ENCODE measurements around the gene C5orf15. TPM values are rescaled to one million over a fixed set of nuclear protein-coding genes. Genes with fewer than 3 reads are reported as not detected.
A peak's percentile ranks its signal among the peaks of the same experiment; 100 is the strongest.
"Not testable (repeated sequence)": the region's sequence is repeated elsewhere in the genome, so short reads cannot be mapped to it uniquely, and the experiment has no call there.

Gene C5orf15
- polyA plus RNA-seq, 4 donors, result 110 to 164 (median 136) TPM

DNA sequence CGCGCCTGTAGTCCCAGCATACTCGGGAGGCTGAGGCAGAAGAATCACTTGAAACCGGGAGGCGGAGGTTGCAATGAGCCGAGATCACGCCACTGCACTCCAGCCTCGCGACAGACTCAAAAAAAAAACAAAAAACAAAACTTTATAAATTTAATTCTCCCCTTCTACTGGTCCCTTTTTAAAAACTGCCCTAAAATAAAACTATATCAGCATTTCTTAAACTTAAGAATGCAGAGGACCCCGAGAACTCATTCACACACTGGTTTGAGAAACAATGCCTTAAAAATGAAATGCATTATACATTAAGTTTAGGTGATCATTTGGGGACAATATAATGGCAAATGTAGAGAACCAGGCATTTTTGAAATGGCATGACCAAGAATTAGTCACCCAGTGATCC is 2.3 kb downstream of the C5orf15 start:
- DNase-seq (ENCODE audit: low read depth in 4 of 4, low spot score in 3 of 4), result no peak

DNA sequence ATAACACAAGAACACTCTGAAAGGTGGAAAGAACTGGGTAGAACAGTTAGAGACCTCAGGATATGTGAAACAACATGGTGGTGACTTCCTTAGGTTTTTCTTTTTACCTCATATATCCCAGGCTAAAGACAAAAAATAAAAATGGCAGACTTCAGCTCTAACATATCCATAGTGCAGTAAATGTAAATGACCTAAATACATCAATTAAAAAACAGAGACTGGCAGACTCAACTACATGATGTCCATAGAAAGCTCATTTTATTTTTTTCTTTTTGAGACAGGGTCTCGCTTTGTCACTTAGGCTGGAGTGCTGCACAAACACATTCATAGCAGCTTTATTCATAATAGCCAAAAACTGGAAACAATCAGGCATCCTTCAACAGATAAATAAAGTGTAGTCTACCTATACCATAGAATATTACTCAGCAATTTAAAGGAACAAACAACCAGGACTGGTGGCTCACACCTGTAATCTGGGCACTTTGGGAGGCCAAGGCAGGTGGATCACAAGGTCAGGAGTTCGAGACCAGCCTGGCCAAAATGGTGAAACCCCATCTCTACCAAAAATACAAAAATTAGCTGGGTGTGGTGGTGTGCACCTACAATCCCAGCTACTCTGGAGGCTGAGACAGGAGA is 4.8 kb downstream of the C5orf15 start:
- DNase-seq (ENCODE audit: low read depth in 4 of 4, low spot score in 3 of 4), result no peak

DNA sequence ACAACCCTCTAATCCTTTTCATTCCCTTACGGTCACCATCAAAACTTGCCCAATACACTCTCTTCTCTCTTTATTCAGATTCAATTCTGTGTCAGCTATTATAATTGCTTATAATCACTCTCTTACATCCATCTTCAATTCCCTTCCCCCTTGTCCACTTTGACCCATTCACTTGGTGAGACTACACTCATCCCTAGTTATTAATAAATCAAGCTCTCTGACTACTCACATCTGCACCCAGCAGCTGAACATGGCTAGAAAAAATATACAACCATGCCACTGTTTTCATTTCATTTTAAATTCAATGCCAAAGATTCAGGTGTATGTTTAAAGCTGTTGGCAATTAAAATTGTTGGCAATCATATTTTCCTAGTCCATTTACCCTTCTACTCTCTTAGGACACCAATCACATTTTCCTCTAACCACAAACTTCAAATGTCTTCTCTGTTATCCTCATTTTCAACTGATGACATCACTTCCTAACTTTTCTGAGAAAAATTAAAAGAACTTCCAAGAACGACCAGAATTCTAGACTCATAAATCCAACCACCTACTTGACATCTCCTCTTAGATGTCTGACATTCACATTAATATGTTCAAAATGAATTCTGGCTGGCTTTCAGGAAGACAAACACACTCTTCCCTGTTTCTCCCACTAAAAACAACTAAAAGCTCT is 5.5 kb downstream of the C5orf15 start:
- DNase-seq (ENCODE audit: low read depth in 4 of 4, low spot score in 3 of 4), result no peak

DNA sequence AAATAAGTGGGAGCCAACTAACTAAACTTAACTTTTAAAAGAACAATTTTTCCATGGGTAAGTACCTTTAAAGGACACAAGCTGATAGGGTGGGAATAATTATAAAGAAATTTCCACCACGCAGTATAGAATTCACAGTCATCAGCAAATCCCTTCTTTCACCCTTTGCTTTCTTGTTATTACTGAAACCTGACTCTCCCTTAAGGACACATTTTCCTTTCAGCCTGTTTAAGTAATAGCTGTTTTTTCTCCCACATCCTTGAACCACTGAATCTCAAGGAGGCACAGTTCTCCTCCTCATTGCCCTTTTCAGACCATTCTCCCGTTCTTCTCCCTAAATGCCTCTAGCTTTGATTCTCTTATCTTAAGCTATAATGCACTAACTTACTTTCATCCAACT is 6.3 kb downstream of the C5orf15 start:
- no peak for DNase-seq (ENCODE audit: low read depth in 4 of 4, low spot score in 3 of 4)

DNA sequence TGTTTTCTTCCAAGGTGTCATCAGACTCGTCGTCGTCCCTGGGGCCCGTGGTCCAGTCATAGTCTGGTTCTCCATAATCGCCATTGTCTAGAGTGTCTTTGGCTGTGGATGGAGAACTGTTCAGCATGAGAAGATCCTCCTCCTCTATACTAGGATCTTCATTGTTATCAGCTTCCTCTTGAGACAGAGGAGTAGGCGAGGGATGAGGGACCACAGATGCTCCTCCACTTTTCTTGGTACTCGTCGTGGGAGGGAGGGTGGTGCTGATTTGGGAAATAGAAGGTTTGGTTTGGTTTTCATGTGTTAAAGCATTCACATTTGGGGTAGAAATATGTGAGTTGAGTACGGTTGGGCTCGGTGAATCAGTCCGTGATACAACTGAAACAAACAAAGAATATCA is 8.8 kb downstream of the C5orf15 start:
- no peak for DNase-seq (ENCODE audit: low read depth in 4 of 4, low spot score in 3 of 4)

DNA sequence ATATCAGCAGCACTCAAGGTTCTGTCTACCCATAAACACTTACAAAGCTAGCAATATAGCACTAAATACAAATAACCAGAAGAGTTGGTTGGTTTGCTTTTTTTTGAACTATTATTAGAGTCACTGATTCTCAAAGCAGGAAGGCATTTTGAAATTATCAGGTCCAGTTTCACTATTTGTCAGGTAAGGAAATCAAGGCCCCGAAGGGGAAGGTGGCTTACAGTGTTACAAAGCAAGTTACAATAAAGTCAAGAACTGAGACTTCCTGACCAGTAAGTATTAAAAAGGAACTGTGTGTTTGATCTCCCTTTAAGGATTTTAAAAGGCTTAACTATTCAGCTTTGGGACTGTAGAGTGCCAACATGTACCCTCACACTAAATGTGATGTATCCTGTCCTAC is 10.8 kb downstream of the C5orf15 start:
- no peak for DNase-seq (ENCODE audit: low read depth in 4 of 4, low spot score in 3 of 4)

DNA sequence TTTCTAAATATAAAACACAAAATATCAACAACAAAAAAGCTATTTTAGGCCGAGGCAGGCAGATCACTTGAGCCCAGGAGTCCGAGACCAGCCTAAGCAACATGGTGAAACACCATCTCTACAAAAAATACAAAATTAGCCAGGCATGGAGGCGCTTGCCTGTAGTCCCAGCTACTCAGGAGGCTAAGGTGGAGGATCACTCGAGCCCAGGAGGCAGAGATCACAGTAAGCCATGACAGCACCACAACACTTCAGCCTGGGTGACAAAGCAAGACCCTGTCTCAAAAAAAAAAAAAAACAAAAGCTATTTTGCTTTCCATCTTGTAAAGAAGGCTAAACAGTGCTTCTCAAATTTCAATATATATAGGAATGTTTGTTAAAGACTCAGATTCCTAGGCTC is 11.3 kb downstream of the C5orf15 start:
- no peak for DNase-seq (ENCODE audit: low read depth in 4 of 4, low spot score in 3 of 4)

DNA sequence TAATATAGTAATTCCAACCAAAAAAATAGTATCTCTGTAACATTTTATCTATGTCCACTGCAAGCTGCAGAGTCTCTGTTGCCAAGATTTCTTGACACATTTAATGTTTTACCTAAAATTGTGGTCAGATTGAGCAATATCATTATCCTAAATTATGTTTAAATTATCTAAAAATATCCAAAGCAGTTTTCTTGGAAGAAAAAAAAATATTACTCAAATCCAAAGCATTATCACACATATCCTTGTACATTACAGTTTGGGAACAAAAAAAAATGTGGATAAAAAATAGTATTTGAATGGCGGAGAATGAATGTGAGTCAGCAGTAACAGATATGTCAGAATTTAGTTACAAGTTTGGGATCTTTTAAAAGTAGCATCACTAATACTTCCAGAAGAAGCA is 12.2 kb downstream of the C5orf15 start:
- DNase-seq (ENCODE audit: low read depth in 4 of 4, low spot score in 3 of 4), result not testable (repeated sequence)

DNA sequence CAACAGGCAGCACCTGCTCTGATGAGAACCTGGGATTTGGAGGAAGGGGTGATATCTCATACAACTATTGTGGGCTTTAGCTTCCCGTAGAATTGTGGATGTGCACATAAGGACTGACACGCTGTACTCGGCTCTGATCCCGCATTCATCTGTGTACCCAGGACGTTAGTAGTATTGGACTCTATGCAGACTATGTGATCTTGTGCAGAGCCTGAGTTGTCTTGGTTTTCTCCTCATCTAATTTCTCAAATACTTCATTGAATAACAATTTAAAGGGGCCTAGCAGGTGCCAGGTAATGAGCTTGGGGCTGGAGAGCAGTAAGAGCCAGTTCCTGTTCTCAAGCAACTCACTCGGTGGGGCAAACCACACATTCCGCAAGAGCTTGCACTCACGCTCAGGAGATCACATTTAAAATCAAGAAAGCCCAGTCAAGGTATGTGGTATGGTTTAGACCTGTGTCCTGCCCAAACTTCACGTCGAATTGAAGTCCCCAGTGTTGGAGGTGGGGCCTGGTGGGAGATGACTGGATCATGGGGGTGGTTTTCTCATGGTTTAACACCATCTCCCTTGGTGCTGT is 14.8 kb downstream of the C5orf15 start:
- no peak for DNase-seq (ENCODE audit: low read depth in 4 of 4, low spot score in 3 of 4)

DNA sequence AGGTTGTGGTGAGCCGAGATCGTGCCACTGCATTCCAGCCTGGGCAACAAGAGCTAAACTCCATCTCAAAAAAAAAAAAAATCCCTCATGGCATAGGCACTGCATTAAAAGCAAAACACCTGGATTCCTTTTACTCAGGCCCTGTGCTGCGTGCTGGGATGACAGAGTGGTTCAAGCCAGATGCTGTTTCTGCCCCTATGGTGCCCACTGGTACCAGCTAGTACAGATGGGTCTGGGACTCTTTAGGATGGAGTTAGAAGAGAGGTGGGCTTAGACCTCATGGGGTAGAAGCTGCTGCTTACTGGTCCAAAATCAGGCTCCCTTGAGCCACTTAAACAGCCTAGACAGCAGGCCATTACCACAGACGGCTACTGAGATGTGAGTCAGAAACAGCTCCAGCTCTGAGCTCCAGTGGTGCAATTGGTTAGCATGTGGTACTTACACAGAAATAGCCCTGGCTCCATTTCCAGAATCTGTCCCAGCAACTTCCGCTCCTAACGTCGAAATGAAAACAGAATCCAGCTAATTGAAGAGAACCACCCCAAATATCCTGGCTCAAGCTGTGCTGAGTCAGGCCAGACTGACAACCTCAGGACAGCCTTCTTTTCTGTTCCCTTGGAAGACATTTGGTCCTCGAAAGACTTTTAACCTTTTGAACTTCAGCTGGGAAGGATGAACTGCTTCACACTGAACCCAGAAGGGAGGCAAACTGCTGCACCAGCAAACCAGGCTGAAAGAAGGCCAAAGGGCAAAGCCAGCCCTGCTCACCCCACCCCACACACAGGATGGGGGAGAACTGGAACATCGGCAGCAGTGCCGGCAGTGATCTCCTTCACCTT is 15.5 kb downstream of the C5orf15 start:
- no peak for DNase-seq (ENCODE audit: low read depth in 4 of 4, low spot score in 3 of 4)

DNA sequence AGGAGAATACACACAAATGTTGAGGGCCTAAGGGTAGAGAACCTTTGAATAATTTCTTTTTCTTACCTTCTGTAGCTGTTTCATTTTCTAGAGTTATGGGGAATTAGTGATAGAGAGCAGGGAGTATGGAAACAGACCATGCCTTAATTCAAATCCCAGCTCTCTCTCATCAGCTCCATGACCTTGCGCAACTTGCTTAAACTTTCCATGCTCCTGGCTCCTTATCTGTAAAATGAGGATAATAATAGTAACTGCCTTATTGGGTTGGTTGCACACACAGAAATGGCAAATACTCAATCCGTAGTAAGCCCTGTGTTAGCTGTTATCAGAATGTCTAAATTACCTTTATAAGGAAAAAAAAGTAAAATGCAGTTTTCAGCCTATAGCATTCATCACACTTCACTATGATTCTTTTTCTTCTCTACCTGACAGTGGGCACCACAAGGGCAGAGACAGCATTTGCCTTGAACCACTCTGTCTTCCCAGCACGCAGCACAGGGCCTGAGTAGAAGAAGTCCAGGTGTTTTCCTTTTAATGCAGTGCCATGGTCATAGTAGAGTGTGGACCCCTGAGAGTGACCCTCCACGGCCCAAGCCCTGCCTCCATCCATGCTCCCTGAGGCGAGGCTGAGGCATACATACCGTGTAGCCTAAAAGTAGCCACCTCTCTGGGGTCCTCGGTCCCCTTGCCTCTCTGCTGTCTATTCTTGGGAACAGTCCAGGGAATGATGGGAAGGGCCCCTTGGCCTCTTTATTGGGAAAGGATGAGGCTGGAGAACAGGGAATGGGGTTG is 17.4 kb downstream of the C5orf15 start:
- no peak for DNase-seq (ENCODE audit: low read depth in 4 of 4, low spot score in 3 of 4)

DNA sequence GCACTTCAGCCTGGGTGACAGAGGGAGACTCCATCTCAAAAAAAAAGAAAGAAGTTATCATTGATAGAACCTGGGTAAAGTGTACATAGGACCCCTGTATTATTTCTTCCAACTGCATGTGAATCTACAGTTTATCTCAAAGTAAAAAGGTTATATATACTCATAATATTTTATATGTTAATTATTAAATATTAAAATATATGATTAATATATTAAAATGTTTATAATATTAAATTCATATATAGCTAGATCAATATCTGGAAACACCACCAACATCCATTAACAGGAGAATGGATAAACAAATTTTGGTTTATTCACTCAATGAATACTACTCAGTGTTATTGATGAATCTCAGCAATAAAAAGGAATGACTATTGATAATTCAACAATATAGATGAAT is 19.7 kb downstream of the C5orf15 start:
- DNase-seq (ENCODE audit: low read depth in 4 of 4, low spot score in 3 of 4), result no peak

DNA sequence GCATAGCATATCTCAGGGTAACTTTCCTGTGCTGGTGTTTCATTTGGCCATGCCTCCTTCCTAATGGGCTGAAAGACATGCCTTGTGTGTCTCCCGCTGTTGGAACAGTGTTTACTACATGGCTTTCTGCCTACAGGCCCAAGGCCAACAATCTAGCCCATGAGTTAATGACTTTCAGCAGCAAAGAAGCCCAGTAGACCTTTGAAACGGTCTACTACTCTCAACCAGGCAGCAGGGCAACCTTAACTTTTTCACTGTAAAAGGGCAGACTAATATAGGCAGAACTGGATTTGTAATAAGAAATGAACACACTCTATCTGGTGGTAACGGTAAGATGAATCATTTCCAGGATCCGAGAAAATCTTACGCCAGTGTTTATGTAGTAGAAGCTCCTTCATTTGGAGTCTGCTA is 21.0 kb downstream of the C5orf15 start:
- no peak for DNase-seq (ENCODE audit: low read depth in 4 of 4, low spot score in 3 of 4)

DNA sequence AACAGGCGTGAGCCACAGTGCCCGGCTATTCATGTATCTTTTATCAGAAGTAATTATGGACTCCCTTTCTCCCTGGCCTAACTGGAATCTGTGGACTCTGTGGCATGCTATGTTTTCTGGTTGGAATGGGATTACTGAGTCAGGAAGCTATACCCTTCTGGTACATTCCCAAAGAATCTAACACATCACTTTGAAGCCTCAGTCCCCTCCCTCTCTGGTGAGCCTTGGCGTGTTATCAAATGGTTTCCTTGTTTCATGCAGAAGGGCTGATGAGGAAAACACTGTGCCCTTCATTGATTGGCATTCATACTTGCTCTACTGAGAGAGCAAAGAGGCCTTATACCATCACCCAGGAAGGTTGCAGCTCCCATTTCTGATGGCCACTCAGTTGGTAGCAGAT is 22.9 kb downstream of the C5orf15 start:
- DNase-seq (ENCODE audit: low read depth in 4 of 4, low spot score in 3 of 4), result no peak

DNA sequence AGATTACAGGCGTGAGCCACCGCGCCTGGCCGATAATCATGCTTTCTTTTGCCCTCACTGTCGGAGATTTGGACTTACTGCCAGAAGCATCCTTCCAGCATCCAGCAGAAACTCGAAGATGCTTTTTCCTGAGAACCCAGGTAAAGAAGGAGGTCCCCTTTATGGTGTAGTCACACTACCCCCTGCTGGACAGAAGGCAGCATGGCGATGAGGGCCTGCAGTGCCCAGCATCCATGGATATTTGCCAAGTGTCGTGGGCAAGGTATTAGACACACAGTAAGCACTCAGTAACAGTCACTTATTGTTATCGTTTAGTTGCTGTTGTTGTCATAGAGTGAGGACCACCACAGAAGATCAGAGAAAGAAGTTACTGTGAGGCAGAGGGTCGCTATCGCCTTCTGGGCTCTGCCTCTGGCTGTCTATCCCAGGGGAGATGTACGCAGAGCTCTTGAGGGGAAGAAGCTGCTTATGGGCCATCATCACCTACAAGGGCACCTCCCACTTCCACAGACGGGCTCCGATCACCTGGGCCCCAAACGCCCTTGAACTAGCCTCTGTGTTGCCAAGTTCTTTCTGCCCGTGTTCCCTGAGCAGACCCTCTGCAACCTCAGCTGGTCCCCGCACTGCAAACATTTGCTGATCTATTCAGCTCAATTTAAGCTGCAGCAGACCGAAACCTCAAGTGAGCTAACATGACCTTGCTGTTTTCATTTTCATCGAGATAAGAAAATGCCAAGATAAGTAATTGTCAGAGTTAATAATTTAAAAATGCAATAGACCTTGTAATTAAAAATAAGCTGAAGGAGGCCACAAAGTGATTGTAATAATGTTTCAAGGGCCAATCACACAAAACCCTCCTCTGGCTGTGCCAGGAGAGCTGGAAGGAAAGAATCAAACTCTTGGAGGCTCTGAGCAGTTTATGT is 23.9 kb downstream of the C5orf15 start:
- peak in 1 of 4 donors; percentile 63 for DNase-seq (ENCODE audit: low read depth in 4 of 4, low spot score in 3 of 4)

DNA sequence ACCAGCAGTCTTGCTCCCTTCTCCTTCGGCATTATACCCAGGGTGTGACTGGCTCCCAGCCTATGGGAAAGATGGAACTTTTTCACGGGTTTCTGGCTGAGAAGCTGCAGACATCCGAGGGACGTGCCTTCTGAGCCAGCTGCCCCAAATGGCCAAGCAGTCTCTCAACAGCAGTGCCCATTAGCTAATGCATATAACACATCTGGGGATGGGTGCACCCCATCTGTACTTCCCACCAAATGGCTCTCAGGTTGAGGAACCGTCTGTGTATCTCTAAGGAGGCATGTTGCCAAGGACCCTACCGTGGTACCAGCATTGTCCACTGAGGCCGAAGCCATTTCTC is 25.0 kb downstream of the C5orf15 start:
- DNase-seq (ENCODE audit: low read depth in 4 of 4, low spot score in 3 of 4), result no peak

DNA sequence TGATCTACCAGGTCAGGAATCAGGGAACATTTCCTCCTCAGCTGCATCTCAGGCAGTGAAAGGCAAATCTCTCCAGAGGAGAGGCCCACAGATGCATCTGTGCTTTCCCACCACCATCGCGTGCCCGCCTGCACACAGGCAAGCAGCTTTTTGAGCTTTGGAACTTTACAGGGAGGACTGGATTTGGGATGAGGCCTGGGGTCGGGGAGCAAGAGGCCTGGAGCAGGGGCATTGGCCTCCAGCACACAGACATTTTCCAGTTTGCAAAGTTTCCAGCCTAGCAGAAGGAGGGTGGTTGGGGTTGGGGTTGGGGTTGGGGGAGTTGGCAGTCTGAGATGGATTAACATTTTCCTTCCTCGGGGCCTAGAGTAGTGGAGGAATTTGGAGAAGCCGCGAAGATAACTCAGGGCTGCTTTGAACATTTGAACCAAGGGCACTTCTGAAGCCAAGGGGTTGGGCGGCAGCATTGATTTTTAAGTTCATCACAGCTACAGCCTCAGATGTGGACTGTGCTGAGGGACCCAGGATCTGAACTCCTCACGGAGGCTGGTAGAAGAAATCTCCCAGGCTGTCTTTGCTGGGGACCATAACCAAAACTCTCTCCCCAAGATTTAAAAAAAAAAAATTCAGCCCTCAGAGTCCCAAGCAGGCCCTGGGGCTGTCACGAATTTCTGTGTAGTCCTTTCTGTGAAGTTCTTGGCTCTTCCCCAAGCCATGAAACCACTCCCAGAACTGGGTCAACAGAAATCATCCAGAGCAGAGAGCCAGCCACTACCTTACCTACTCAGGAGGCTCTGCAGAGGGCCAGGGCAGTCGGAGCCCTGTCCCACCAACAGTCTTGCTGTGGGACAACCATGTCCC is 25.6 kb downstream of the C5orf15 start:
- DNase-seq (ENCODE audit: low read depth in 4 of 4, low spot score in 3 of 4), result no peak

DNA sequence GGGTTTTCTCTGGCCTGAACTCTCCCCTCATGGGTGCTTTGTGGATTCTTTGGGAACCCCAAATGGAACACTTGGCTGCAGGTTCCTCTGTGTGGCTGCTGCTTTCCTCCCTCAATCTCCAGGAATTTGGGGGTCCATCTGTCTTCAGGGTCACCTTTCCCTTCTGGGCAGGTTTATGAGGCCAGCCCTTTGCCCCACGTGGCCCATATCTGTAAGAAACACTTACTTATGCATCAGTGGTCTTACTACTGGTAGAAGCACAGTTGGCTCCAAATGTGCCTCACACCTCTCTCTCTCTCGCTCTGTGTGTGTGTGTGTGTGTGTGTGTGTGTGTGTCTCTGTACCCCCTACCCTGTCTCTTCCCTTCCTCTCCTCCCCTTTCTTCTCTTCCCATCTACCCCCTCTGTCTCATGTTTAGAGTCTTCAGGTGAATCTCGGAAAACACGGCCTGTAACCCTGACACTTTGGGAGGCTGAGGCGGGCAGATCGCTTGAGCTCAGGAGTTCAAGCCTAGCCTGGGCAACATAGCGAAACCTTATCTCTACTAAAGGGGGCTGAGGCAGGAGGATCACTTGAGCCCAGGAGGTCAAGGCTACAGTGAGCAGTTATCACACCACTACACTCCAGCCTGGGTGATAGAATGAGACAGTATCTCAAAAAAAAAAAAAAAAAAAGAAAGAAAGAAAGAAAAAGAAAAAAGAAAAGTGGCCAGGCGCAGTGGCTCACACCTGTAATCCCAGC is 26.8 kb downstream of the C5orf15 start:
- DNase-seq (ENCODE audit: low read depth in 4 of 4, low spot score in 3 of 4), result no peak

Data from left renal pelvis (tissue), 4 donors.